ENCODE data around the gene PRPF6. TPM values are rescaled to one million over a fixed set of nuclear protein-coding genes. Genes with fewer than 3 reads are reported as not detected.

Gene PRPF6
- total and polyA plus RNA-seq, 5 donors from 2014 or later, result 61.8 to 85.3 (median 77.0) TPM

DNA sequence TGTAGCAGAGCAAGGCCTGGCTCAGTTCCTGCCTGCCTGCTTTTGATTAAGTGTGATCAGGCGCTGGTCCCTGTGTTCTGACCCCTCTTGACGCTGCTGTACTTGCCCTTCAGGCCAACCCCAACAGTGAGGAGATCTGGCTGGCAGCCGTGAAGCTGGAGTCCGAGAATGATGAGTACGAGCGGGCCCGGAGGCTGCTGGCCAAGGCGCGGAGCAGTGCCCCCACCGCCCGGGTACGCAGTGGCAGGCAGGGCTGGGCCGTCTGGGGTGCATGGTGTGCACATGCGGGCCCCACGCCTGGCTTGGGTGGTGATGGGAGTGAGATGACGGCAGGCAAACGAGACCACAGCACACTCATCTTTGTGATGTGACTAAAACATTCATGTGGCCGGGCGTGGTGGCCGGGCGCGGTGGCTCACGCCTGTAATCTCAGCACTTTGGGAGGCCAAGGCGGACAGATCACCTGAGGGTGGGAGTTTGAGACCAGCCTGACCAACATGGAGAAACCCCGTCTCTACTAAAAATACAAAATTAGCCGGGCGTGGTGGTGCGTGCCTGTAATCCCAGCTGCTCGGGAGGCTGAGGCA lies 45.0 kb downstream of the PRPF6 start:
- peaks cover 0 to 3% (median 0%) of the 10 kb centered on the region in 4 donors for H3K4me1 Mint-ChIP-seq
- H3K27ac ChIP-seq (ENCODE audit: insufficient read depth, low read length, poor library complexity, severe bottlenecking), result no peak overlapping the region
- no peaks in the 10 kb centered on the region for H3K4me1 ChIP-seq (ENCODE audit: control insufficient read depth, insufficient read depth, low read length, poor library complexity, severe bottlenecking)
- H3K27me3 Mint-ChIP-seq, result no peaks in the 10 kb centered on the region
- no peak overlapping the region for H3K4me3 ChIP-seq (ENCODE audit: low read depth, low read length)
- peaks cover 0 to 2% (median 0%) of the 10 kb centered on the region in 7 donors for H3K9me3 Mint-ChIP-seq
- H3K36me3 ChIP-seq (ENCODE audit: control insufficient read depth, insufficient read depth, low read length), result peaks cover 93% of the 10 kb centered on the region
- no peak overlapping the region for H3K27ac Mint-ChIP-seq
- DNase-seq, result no peak
- no peaks in the 10 kb centered on the region for H3K9me3 ChIP-seq (ENCODE audit: control insufficient read depth in 2 of 2, low read length in 2 of 2)
- H3K36me3 Mint-ChIP-seq, result peaks cover 20% of the 10 kb centered on the region
- no peak for ATAC-seq (ENCODE audit: low read depth in 2 of 2)
- H3K27me3 ChIP-seq (ENCODE audit: control insufficient read depth, insufficient read depth, low read length), result no peaks in the 10 kb centered on the region
- H3K4me3 Mint-ChIP-seq, result no peak overlapping the region

DNA sequence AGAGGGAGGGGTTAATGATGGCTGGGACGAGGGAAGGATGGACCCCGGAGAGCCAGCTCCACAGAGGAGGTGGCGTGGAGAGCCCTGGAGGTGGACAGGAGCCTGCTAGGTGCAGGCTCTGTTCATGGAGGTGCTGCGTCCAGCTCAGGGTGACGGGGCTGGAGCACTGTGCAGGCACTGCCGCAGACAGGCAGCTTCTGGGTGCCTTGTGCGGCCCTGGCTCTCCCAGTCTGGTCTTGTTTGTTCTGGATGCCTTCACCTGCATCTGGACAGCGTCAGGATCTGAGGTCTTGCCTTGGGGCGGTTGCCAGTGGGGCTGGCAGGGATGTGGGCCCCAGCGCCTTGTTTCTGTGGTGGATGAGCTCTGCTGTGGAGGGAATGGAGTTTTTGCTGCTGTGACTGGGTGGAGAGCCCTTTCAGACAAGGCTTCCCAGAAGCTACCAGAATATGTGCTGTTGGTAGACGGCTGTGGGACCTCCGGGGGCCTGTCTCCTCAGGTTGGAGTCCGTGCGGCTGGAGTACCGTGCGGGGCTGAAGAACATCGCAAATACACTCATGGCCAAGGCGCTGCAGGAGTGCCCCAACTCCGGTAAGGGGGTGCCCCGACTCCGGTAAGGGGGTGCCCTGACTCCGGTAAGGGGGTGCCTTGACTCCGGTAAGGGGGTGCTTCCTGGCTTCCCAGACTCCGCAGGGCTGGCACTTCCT lies 47.2 kb downstream of the PRPF6 start:
- Mint-ChIP-seq H3K36me3 (peaks cover 19% of the 10 kb centered on the region), H3K4me1 (peaks cover 0 to 3% (median 0%) of the 10 kb centered on the region in 4 donors)

GRCh38 chr20:64029293-64030117 lies 48.6 kb downstream of the PRPF6 start:
- Mint-ChIP-seq H3K9me3 (no peaks in the 10 kb centered on the region), H3K27me3 (no peaks in the 10 kb centered on the region), H3K4me3 (no peak overlapping the region), H3K4me1 (peaks cover 0 to 10% (median 0%) of the 10 kb centered on the region in 4 donors), H3K27ac (no peak overlapping the region), H3K36me3 (peaks cover 19% of the 10 kb centered on the region)
- Histone ChIP-seq H3K4me1 (ENCODE audit: control insufficient read depth, insufficient read depth, low read length, poor library complexity, severe bottlenecking) (peaks cover 6% of the 10 kb centered on the region), H3K27ac (ENCODE audit: insufficient read depth, low read length, poor library complexity, severe bottlenecking) (no peak overlapping the region), H3K9me3 (ENCODE audit: control insufficient read depth in 2 of 2, low read length in 2 of 2) (no peaks in the 10 kb centered on the region), H3K27me3 (ENCODE audit: control insufficient read depth, insufficient read depth, low read length) (no peaks in the 10 kb centered on the region), H3K4me3 (ENCODE audit: low read depth, low read length) (no peak overlapping the region), H3K36me3 (ENCODE audit: control insufficient read depth, insufficient read depth, low read length) (peaks cover 78% of the 10 kb centered on the region)
- no peak for ATAC-seq (ENCODE audit: low read depth in 2 of 2)
- DNase-seq, result no peak

More for the DNA sequence above, 47.2 kb downstream of the PRPF6 start:
- no peak overlapping the region for H3K27ac Mint-ChIP-seq
- Histone ChIP-seq H3K36me3 (ENCODE audit: control insufficient read depth, insufficient read depth, low read length) (peaks cover 89% of the 10 kb centered on the region), H3K4me1 (ENCODE audit: control insufficient read depth, insufficient read depth, low read length, poor library complexity, severe bottlenecking) (no peaks in the 10 kb centered on the region), H3K4me3 (ENCODE audit: low read depth, low read length) (no peak overlapping the region), H3K27ac (ENCODE audit: insufficient read depth, low read length, poor library complexity, severe bottlenecking) (no peak overlapping the region), H3K9me3 (ENCODE audit: control insufficient read depth in 2 of 2, low read length in 2 of 2) (no peaks in the 10 kb centered on the region), H3K27me3 (ENCODE audit: control insufficient read depth, insufficient read depth, low read length) (no peaks in the 10 kb centered on the region)
- H3K9me3 Mint-ChIP-seq, result peaks cover 0 to 2% (median 0%) of the 10 kb centered on the region in 7 donors
- peak overlapping the region in 1 of 4 donors; percentile 79 for H3K4me3 Mint-ChIP-seq
- no peaks in the 10 kb centered on the region for H3K27me3 Mint-ChIP-seq
- no peak for ATAC-seq (ENCODE audit: low read depth in 2 of 2)
- DNase-seq, result no peak

DNA sequence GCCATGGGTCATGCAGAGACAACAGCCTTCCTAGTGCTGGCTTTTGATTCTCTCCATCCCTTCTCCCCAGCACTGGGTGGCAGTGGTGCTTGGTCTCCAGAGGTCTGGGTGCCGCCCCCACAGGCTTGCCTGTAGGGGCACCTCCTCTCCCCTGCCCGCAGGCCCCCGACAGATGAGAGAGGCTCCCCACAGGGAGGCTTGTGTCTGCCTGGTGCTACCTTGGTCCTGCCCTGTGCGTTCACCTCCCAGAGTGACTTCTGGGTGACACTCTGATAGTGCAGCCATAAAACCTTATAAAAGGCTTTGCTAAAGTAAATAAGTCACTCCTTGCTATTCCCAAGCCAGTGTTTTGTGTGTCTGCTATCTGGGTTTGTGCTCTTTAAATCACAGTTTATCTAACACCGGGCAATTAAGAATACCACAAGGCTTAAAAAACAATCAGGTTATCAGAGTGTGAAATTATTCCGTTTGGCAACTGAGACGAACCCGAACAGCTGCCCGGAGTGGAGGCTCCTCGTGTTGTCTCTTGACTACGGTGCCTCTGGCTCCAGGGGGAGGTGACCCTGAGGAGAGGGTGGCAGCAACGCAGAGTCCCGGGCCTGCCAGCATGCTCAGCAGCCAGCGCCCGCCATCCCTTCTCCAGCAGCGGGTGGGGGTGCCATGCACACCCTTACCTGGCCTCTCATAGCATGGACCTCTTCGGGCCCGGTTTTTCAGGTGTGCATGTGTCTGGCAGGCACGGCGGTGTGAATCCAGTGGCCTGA lies 49.6 kb downstream of the PRPF6 start:
- H3K27me3 Mint-ChIP-seq, result no peaks in the 10 kb centered on the region
- Histone ChIP-seq H3K4me1 (ENCODE audit: control insufficient read depth, insufficient read depth, low read length, poor library complexity, severe bottlenecking) (peaks cover 16% of the 10 kb centered on the region), H3K9me3 (ENCODE audit: control insufficient read depth in 2 of 2, low read length in 2 of 2) (no peaks in the 10 kb centered on the region), H3K27ac (ENCODE audit: insufficient read depth, low read length, poor library complexity, severe bottlenecking) (no peak overlapping the region), H3K27me3 (ENCODE audit: control insufficient read depth, insufficient read depth, low read length) (no peaks in the 10 kb centered on the region), H3K4me3 (ENCODE audit: low read depth, low read length) (no peak overlapping the region), H3K36me3 (ENCODE audit: control insufficient read depth, insufficient read depth, low read length) (peaks cover 68% of the 10 kb centered on the region)
- H3K9me3 Mint-ChIP-seq, result no peaks in the 10 kb centered on the region
- H3K4me1 Mint-ChIP-seq, result peaks cover 0 to 20% (median 5%) of the 10 kb centered on the region in 4 donors
- no peak for ATAC-seq (ENCODE audit: low read depth in 2 of 2)
- H3K27ac Mint-ChIP-seq, result no peak overlapping the region
- peaks cover 19% of the 10 kb centered on the region for H3K36me3 Mint-ChIP-seq
- H3K4me3 Mint-ChIP-seq, result no peak overlapping the region
- no peak for DNase-seq

DNA sequence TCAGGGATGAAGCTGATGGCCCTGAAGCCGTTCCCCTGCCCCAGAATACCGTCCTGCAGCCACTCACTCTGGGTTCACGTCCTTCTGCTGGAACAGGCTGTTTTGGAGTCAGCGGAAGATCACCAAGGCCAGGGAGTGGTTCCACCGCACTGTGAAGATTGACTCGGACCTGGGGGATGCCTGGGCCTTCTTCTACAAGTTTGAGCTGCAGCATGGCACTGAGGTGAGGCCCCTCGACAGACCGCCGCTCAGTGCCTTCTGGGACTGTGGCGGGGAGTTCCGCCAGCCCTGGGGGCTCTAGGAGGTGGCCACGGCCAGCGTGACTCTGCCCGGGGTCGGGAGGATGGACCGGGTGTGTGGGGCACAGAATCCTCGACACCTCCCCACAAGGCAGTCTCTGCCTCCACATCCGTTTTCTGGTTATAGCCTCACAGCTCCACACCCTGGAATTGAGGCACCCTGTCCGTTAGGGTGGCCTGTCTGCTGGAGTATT lies 50.9 kb downstream of the PRPF6 start:
- Mint-ChIP-seq H3K4me1 (peaks cover 0 to 22% (median 7%) of the 10 kb centered on the region in 4 donors), H3K9me3 (no peaks in the 10 kb centered on the region), H3K4me3 (no peak overlapping the region), H3K27ac (peak overlapping the region in 1 of 3 donors; percentile 52), H3K27me3 (no peaks in the 10 kb centered on the region), H3K36me3 (peaks cover 17% of the 10 kb centered on the region)
- Histone ChIP-seq H3K27me3 (ENCODE audit: control insufficient read depth, insufficient read depth, low read length) (no peaks in the 10 kb centered on the region), H3K9me3 (ENCODE audit: control insufficient read depth in 2 of 2, low read length in 2 of 2) (no peaks in the 10 kb centered on the region), H3K4me3 (ENCODE audit: low read depth, low read length) (no peak overlapping the region), H3K36me3 (ENCODE audit: control insufficient read depth, insufficient read depth, low read length) (peaks cover 57% of the 10 kb centered on the region), H3K27ac (ENCODE audit: insufficient read depth, low read length, poor library complexity, severe bottlenecking) (no peak overlapping the region), H3K4me1 (ENCODE audit: control insufficient read depth, insufficient read depth, low read length, poor library complexity, severe bottlenecking) (peaks cover 29% of the 10 kb centered on the region)
- DNase-seq (no peak), ATAC-seq (ENCODE audit: low read depth in 2 of 2) (no peak)

DNA sequence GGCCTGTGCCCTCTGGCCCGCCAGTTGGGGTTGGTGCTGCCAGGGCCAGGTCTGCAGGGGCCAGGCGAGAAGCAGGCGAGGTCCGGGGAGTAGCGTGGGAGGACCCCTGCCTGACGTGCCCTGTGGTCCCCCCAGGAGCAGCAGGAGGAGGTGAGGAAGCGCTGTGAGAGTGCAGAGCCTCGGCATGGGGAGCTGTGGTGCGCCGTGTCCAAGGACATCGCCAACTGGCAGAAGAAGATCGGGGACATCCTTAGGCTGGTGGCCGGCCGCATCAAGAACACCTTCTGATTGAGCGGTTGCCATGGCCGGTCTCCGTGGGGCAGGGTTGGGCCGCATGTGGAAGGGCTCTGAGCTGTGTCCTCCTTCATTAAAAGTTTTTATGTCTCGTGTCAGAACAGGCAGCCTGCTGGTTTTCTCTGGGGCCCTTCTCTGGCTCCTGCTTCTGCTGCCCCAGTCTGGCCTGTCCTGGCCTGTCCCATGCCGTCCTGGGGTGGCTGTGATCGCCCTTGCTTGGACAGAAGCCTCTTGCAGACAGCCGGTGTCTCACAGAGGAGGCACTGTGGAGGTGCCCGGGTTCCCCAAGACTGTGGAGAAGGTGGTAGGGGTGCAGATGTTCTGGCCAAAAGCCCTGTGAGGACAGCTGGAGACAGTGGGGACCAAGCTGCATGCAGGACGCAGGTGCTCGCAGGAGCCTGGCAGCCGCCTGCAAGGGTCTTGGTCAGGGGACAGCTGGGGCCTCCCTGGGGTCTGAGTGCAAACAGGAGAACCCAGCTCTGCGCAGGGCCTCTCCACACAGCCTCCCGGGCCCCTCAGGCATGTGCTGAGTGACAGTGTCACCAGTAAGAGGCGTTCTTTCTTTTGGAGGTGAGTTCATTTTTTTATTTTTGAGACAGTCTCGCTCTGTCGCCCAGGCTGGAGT lies 52.0 kb downstream of the PRPF6 start:
- H3K27ac Mint-ChIP-seq, result peak overlapping the region in 1 of 3 donors; percentile 91
- Histone ChIP-seq H3K4me1 (ENCODE audit: control insufficient read depth, insufficient read depth, low read length, poor library complexity, severe bottlenecking) (peaks cover 39% of the 10 kb centered on the region), H3K9me3 (ENCODE audit: control insufficient read depth in 2 of 2, low read length in 2 of 2) (no peaks in the 10 kb centered on the region), H3K27me3 (ENCODE audit: control insufficient read depth, insufficient read depth, low read length) (no peaks in the 10 kb centered on the region), H3K27ac (ENCODE audit: insufficient read depth, low read length, poor library complexity, severe bottlenecking) (no peak overlapping the region), H3K4me3 (ENCODE audit: low read depth, low read length) (no peak overlapping the region), H3K36me3 (ENCODE audit: control insufficient read depth, insufficient read depth, low read length) (peaks cover 46% of the 10 kb centered on the region)
- peaks cover 11% of the 10 kb centered on the region for H3K36me3 Mint-ChIP-seq
- H3K4me1 Mint-ChIP-seq, result peaks cover 0 to 28% (median 12%) of the 10 kb centered on the region in 4 donors
- peaks cover 4% of the 10 kb centered on the region for H3K27me3 Mint-ChIP-seq
- ATAC-seq (ENCODE audit: low read depth in 2 of 2), result no peak
- DNase-seq, result no peak
- H3K4me3 Mint-ChIP-seq, result no peak overlapping the region
- no peaks in the 10 kb centered on the region for H3K9me3 Mint-ChIP-seq

Measured in CD4-positive, CD25-positive, alpha-beta regulatory T cell (primary cell).